Spleen (tissue), 7 donors: ENCODE measurements around the gene ZNF680.

Source experiments
- CTCF ChIP-seq, 11 experiments: fragments of 200-600 bp in 7 of 11; fragments of 450-650 bp in 4 of 11; sonication (generic) in 4 of 11; IDR thresholded peaks in 8 of 11; conservative IDR thresholded peaks in 3 of 11; 1 replicate in 7 of 11; 2 replicates in 4 of 11; pipeline versions ENCODE4 v1.4.0 to v1.8.0; 2016 to 2021; ENCODE audit warnings: antibody characterized with exemption in 11 of 11, inconsistent platforms in 4 of 11, mild to moderate bottlenecking in 1 of 11
- POLR2A ChIP-seq, 3 donors: fragments of 450-650 bp; IDR thresholded peaks; one replicate each; pipeline ENCODE4 v1.5.1; 2017; ENCODE audit warnings: antibody characterized with exemption in 3 of 3, mild to moderate bottlenecking in 1 of 3
- donor health status: DM: no; HTN: no; CAD: no; lungs with moderate emphysema.
- donor health status: DM: no; HTN: no; CAD: no.
- donor health status: DM: no; HTN: no; CAD: no.

GRCh38 chr7:64541438-64542359 lies 21.2 kb downstream of the ZNF680 start:
- TF ChIP-seq CTCF (IDR thresholded peaks at IDR 0.05 in 8 of 11, conservative IDR thresholded peaks at IDR 0.05 in 3 of 11) (no peak), POLR2A (IDR thresholded peaks at IDR 0.05) (no peak)
